Transverse colon (tissue), 3 donors: ENCODE measurements around the gene NCS1.

Experiments used
- POLR2A ChIP-seq: fragments of 450-650 bp; IDR thresholded peaks from one replicate; pipeline ENCODE4 v1.6.1; 2016; ENCODE audit warnings: antibody characterized with exemption, mild to moderate bottlenecking, moderate library complexity
- POLR2AphosphoS5 ChIP-seq, 3 donors: sonication (generic); formaldehyde crosslinking; IDR thresholded peaks; one replicate each; pipeline ENCODE4 v1.6.1; 2016; ENCODE audit warnings: antibody characterized with exemption in 3 of 3

DNA sequence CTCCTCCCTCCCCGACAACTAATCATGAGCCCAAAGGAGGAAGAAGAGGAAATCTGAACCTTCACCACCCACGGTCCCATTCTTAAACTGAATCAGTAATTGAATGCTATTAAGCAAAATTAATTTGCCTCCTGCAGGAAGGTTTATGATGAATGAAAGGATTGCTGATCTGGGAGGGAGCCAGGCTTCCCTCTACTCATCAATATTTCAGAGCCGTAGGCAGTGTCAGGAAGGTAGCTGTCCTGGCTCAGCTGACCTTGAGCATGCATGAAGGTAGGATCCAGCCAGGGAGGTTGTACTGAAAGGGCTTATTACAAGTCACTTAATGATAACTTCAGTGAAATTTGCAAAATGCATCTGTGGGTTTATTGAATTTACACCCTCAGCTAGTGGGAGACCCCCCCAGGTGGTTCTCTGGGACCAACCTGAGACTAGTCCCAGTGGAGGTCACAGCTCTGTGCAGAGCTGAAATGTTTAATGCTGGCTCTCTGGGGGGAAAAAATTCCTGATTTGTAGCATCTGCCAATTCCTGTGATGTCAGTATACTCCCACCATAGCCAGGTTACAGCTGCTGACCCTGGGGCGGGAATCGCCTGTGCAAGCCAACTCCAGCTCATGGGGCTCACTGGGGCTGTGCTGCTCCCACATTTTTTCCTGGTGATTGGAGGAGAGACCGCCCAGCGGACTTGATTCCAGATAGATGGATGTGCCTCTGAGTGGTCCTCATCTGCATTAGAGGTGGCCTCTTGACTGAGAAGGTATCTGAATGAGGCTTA is 47.9 kb upstream of the NCS1 start:
- no peak for TF ChIP-seq POLR2A
- no peak for TF ChIP-seq POLR2AphosphoS5 (IDR thresholded peaks at IDR 0.05)
